Measurements from ENCODE around the gene CBLN3. TPM values are rescaled to one million over a fixed set of nuclear protein-coding genes. Genes with fewer than 3 reads are reported as not detected.
A peak's percentile ranks its signal among the peaks of the same experiment; 100 is the strongest.

The CBLN3 gene
- total and polyA plus RNA-seq, 4 donors, result 0.07 to 0.79 (median 0.46) TPM

DNA sequence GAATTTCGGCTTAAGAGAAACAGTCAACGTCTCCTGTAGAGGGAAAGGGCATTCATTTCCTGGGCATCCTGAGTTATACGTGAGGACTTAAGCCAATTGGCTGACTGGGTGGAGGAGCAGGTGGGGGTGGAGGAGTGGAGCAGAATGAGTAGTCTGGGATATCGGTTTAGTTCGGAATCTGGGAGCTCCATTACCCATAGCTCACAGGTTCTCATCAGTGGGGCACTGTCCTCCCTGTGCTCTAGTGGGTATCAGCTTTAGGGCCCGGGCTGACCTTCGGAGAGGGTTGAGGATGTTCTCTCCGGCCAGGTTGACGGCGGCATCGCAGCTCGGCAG is 12.4 kb upstream of the CBLN3 start:
- WGBS, result 3% methylated on average over 12 of the region's 12 CpGs
- peak overlapping the region; percentile 45 to 78 (median 76) for H3K4me3 ChIP-seq (ENCODE audit: low read depth in 1 of 3, low read length in 3 of 3)
- TF ChIP-seq MAX (IDR thresholded peaks at IDR 0.05), result no peak
- TF ChIP-seq RAD21 (IDR thresholded peaks at IDR 0.05), result no peak
- no peak for TF ChIP-seq FOXA2 (IDR thresholded peaks at IDR 0.05)
- TF ChIP-seq, protein P1, sequence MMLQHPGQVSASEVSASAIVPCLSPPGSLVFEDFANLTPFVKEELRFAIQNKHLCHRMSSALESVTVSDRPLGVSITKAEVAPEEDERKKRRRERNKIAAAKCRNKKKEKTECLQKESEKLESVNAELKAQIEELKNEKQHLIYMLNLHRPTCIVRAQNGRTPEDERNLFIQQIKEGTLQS (IDR thresholded peaks at IDR 0.05), result no peak
- TF ChIP-seq, protein P2, sequence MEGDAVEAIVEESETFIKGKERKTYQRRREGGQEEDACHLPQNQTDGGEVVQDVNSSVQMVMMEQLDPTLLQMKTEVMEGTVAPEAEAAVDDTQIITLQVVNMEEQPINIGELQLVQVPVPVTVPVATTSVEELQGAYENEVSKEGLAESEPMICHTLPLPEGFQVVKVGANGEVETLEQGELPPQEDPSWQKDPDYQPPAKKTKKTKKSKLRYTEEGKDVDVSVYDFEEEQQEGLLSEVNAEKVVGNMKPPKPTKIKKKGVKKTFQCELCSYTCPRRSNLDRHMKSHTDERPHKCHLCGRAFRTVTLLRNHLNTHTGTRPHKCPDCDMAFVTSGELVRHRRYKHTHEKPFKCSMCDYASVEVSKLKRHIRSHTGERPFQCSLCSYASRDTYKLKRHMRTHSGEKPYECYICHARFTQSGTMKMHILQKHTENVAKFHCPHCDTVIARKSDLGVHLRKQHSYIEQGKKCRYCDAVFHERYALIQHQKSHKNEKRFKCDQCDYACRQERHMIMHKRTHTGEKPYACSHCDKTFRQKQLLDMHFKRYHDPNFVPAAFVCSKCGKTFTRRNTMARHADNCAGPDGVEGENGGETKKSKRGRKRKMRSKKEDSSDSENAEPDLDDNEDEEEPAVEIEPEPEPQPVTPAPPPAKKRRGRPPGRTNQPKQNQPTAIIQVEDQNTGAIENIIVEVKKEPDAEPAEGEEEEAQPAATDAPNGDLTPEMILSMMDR (IDR thresholded peaks at IDR 0.05; ENCODE audit: low read depth, low read length, missing input control), result no peak
- TF ChIP-seq HNF4A (conservative IDR thresholded peaks at IDR 0.05), result no peak
- TF ChIP-seq, protein P3, sequence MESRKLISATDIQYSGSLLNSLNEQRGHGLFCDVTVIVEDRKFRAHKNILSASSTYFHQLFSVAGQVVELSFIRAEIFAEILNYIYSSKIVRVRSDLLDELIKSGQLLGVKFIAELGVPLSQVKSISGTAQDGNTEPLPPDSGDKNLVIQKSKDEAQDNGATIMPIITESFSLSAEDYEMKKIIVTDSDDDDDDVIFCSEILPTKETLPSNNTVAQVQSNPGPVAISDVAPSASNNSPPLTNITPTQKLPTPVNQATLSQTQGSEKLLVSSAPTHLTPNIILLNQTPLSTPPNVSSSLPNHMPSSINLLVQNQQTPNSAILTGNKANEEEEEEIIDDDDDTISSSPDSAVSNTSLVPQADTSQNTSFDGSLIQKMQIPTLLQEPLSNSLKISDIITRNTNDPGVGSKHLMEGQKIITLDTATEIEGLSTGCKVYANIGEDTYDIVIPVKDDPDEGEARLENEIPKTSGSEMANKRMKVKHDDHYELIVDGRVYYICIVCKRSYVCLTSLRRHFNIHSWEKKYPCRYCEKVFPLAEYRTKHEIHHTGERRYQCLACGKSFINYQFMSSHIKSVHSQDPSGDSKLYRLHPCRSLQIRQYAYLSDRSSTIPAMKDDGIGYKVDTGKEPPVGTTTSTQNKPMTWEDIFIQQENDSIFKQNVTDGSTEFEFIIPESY (IDR thresholded peaks at IDR 0.05), result no peak
- no peak for TF ChIP-seq GABPA (IDR thresholded peaks at IDR 0.05 in 1 of 2, conservative IDR thresholded peaks at IDR 0.05 in 1 of 2)
- DNase-seq (ENCODE audit: low spot score), result no peak
- peak overlapping the region; percentile 98 to 100 for H3K27ac ChIP-seq (ENCODE audit: low read depth in 1 of 2, low read length in 2 of 2)
- no peaks in the 10 kb centered on the region for H3K27me3 ChIP-seq (ENCODE audit: control insufficient read depth in 4 of 4, insufficient read depth in 4 of 4, low read length in 3 of 4)
- H3K9ac ChIP-seq (ENCODE audit: low read depth in 1 of 2, low read length in 2 of 2), result peak overlapping the region; percentile 1 to 51
- no peaks in the 10 kb centered on the region for H3K9me3 ChIP-seq (ENCODE audit: control insufficient read depth in 4 of 4, low read length in 3 of 4)
- peaks cover 5 to 48% (median 29%) of the 10 kb centered on the region in 4 donors for H3K4me1 ChIP-seq (ENCODE audit: control insufficient read depth in 4 of 4, insufficient read depth in 4 of 4, low read length in 3 of 4)
- H3K36me3 ChIP-seq (ENCODE audit: control insufficient read depth in 4 of 4, insufficient read depth in 3 of 4, low read depth in 1 of 4, low read length in 3 of 4), result peaks cover 4 to 32% (median 24%) of the 10 kb centered on the region in 4 donors

GRCh38 chr14:24441485-24441884 is 12.0 kb upstream of the CBLN3 start:
- no peak for DNase-seq (ENCODE audit: low spot score)
- H3K36me3 ChIP-seq (ENCODE audit: control insufficient read depth in 4 of 4, insufficient read depth in 3 of 4, low read depth in 1 of 4, low read length in 3 of 4), result peaks cover 4 to 33% (median 25%) of the 10 kb centered on the region in 4 donors

DNA sequence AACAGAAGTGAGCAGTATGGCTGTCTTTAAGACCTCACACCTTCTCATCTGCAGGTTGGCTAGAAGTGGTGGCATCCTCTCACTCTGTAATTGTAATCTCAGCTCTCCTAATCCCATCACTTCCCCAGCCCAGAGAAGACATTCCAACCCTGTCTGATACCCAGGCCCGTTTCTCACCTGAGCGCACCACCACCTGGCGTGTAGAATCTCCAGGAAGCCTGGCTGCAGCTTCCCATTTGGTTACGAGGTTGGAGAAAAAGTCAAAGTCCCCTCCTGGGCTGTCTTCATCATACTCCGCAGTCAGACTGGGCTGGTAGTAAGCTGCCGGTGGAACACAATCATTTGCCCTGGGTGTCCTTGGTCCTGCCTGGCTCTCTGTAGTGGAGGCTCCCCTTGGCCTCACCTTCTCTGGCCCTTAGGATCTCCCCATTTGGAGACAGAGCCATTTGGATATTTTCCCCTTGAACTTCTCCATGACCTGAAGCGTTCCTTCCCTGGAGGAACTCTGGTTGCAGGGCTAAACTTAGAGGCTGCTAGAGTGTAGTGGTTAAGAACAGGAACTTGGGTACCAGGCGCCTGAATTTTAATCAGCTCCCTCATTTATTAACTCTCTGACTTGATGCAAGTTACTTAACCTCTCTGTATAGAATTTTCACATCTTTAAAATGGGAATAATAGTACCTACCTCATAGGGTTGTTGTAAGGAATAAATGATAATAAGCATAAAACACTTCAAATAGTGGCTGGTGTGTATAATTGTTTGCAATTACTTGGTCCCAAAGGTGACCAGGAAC is 11.3 kb upstream of the CBLN3 start:
- no peak overlapping the region for H3K27ac ChIP-seq (ENCODE audit: low read depth in 1 of 2, low read length in 2 of 2)

More at GRCh38 chr14:24441485-24441884, 12.0 kb upstream of the CBLN3 start:
- no peaks in the 10 kb centered on the region for H3K27me3 ChIP-seq (ENCODE audit: control insufficient read depth in 4 of 4, insufficient read depth in 4 of 4, low read length in 3 of 4)
- WGBS, result 52% methylated on average over 5 of the region's 5 CpGs
- H3K4me1 ChIP-seq (ENCODE audit: control insufficient read depth in 4 of 4, insufficient read depth in 4 of 4, low read length in 3 of 4), result peaks cover 5 to 52% (median 31%) of the 10 kb centered on the region in 4 donors
- no peaks in the 10 kb centered on the region for H3K9me3 ChIP-seq (ENCODE audit: control insufficient read depth in 4 of 4, low read length in 3 of 4)
- H3K27ac ChIP-seq (ENCODE audit: low read depth in 1 of 2, low read length in 2 of 2), result peak overlapping the region; percentile 98 to 100
- peak overlapping the region in 1 of 3 donors; percentile 45 for H3K4me3 ChIP-seq (ENCODE audit: low read depth in 1 of 3, low read length in 3 of 3)
- TF ChIP-seq TAF1 (conservative IDR thresholded peaks at IDR 0.05) (no peak), HNF4G (IDR thresholded peaks at IDR 0.05) (no peak), YY1 (IDR thresholded peaks at IDR 0.05) (no peak)
- peak overlapping the region in 1 of 2 donors; percentile 1 for H3K9ac ChIP-seq (ENCODE audit: low read depth in 1 of 2, low read length in 2 of 2)

More for the DNA sequence above, 11.3 kb upstream of the CBLN3 start:
- TF ChIP-seq FOXA1 (IDR thresholded peaks at IDR 0.05) (no peak), JUND (IDR thresholded peaks at IDR 0.05) (no peak), EGR1 (IDR thresholded peaks at IDR 0.05; ENCODE audit: low read depth in 2 of 2) (no peak), RXRA (IDR thresholded peaks at IDR 0.05) (no peak)
- no peaks in the 10 kb centered on the region for H3K9me3 ChIP-seq (ENCODE audit: control insufficient read depth in 4 of 4, low read length in 3 of 4)
- H3K4me3 ChIP-seq (ENCODE audit: low read depth in 1 of 3, low read length in 3 of 3), result no peak overlapping the region
- H3K4me1 ChIP-seq (ENCODE audit: control insufficient read depth in 4 of 4, insufficient read depth in 4 of 4, low read length in 3 of 4), result peaks cover 5 to 56% (median 33%) of the 10 kb centered on the region in 4 donors
- no peaks in the 10 kb centered on the region for H3K27me3 ChIP-seq (ENCODE audit: control insufficient read depth in 4 of 4, insufficient read depth in 4 of 4, low read length in 3 of 4)
- no peak for DNase-seq (ENCODE audit: low spot score)
- 90% methylated on average over 8 of the region's 8 CpGs for WGBS
- H3K9ac ChIP-seq (ENCODE audit: low read depth in 1 of 2, low read length in 2 of 2), result no peak overlapping the region
- peaks cover 8 to 37% (median 30%) of the 10 kb centered on the region in 4 donors for H3K36me3 ChIP-seq (ENCODE audit: control insufficient read depth in 4 of 4, insufficient read depth in 3 of 4, low read depth in 1 of 4, low read length in 3 of 4)
